GM10266 (cell line): ENCODE results near the gene ETV5.

Experiments
- DNase-seq: peaks from one replicate; pipeline ENCODE4 v3.0.0; 2012; ENCODE audit errors: extremely low spot score
- TF ChIP-seq, protein P1 (sequence below): IDR thresholded peaks from 2 replicates; pipeline ENCODE4 v1.5.1; 2012; ENCODE audit warnings: mild to moderate bottlenecking, low read depth; ENCODE audit not compliant: control insufficient read depth, insufficient read depth; ENCODE audit errors: missing control alignments

The ETV5 gene

DNA sequence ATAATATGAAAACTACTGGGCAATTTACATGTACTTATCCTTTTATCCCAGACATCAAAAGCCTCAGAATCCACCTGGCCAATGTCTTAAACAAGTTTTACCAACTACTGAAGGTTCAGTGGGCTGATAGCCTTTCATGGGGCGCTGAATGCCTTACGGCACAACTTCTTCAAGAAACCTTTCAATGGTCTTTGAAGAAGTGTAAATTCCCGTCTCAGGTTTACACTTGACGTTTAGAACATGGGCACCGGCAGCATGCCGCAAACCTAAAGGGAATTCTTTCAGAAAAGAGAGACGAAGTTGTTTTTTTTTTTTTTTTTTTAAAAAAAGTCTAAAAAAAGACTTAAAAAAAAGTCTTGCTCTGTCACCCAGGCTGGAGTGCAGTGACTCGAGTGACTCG lies 39.7 kb downstream of the ETV5 start:
- DNase-seq: no peak
- TF ChIP-seq, protein P1, sequence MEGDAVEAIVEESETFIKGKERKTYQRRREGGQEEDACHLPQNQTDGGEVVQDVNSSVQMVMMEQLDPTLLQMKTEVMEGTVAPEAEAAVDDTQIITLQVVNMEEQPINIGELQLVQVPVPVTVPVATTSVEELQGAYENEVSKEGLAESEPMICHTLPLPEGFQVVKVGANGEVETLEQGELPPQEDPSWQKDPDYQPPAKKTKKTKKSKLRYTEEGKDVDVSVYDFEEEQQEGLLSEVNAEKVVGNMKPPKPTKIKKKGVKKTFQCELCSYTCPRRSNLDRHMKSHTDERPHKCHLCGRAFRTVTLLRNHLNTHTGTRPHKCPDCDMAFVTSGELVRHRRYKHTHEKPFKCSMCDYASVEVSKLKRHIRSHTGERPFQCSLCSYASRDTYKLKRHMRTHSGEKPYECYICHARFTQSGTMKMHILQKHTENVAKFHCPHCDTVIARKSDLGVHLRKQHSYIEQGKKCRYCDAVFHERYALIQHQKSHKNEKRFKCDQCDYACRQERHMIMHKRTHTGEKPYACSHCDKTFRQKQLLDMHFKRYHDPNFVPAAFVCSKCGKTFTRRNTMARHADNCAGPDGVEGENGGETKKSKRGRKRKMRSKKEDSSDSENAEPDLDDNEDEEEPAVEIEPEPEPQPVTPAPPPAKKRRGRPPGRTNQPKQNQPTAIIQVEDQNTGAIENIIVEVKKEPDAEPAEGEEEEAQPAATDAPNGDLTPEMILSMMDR: no peak

DNA sequence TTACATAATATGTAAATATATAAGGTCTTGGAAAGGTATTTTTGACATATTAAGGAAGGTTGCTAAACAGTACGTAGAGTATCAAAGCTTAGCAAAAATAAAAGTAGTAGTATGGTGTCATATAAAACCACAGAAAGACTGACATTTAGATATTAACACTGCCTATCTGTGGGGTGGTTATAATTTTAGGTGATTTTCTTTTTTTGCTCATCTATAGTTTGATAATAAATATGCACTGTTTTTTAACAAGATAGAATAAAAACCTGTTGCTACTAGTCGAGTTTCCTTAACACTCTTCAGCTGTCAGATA lies 40.7 kb downstream of the ETV5 start:
- TF ChIP-seq, protein P1: no peak
- DNase-seq: no peak

DNA sequence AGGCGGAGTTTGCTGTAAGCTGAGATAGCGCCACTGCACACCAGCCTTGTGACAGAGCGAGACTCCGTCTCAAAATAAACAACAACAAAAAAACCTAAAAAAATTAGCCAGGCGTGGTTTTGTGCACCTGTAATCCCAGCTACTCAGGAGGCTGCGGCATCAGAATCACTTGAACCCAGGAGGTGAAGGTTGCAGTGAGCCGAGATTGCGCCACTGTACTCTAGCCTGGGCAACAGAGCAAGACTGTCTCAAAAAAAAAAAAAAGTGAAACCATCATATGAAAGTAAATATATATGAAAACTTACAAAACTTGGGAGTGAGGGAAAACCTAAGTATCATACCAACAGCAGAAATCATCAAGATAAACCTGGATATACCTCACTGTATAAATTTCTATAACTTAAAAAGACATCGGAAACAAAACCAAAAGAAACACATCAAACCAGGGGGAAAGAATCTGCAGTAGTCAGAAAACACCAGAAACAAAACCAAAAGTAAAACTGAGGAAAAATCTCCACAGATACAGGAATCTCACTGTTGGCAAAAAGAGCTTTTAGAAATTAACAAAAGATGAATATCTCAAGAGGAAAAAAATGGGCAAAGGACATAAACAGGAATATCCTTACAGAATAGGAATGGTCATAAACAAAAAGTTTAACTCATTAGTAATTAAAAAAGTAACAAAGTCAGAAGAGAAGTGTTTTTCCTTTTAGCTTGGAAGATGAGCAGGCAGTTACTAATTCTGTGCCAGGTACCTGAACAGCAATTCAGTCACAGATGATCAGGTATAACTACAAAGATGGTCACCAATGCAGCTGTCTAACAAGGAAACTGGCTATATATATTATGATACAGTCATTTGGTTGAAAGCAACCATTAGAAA lies 41.3 kb downstream of the ETV5 start:
- DNase-seq: peak; percentile 28

DNA sequence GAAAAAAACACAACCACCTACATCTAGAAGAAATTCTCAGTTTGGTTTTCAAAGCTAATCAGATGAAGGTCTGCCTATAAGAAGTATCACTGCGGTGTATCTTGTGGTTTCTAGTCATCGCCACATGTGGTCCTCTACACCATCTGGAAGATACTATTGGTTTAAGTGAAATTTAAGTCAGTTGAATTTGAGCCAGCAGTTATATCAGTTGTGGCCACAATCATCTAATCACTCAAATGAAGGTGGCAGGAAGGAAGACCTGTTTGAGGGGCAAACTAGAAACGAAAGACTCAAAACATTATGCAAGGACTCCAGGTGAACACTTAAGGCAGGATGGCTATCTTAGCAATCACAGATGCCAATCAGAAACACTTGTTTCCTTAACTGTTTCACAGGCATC lies 48.7 kb downstream of the ETV5 start:
- DNase-seq: peak; percentile 54
- TF ChIP-seq, protein P1: no peak

More for the DNA sequence above, 41.3 kb downstream of the ETV5 start:
- TF ChIP-seq, protein P1: no peak

DNA sequence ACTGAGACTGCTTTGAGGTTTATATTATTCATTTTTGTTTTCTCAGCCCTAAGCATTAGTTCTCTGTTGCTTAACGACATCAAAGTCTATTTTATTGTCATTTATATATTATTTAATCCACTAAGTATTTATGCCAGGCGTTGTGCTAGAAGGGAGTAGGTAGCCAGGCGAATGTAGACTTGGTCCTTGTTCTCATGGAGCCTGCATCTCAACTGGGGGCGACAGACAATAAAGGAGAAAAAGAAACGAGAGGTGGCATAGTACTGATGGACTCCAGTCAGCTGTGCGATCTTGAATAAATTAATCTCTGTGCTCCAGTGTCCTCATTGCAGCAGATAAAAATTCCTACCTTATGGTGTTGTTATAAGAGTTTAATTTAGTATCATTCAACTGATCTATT lies 49.7 kb downstream of the ETV5 start:
- no peak for DNase-seq
- TF ChIP-seq, protein P1: no peak

DNA sequence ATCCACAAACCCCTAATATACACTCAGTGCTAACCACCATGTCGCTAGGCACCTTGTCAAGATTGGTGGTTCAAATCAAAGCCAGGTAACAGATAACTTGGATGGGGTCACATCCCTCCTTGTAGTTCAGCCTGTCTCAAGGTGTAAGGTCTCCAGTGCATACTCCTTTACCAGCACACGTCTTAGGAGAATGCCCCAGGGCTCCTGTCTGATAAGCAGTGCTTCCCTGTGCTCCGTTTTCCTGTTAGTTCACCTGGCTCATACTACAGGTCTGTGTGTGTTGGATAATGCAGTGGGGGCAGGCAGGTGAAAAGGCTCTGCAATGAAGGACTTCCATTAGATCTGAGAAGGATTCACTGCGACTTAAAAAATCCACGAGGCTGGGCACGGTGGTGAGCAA lies 50.7 kb downstream of the ETV5 start:
- TF ChIP-seq, protein P1: no peak
- no peak for DNase-seq

DNA sequence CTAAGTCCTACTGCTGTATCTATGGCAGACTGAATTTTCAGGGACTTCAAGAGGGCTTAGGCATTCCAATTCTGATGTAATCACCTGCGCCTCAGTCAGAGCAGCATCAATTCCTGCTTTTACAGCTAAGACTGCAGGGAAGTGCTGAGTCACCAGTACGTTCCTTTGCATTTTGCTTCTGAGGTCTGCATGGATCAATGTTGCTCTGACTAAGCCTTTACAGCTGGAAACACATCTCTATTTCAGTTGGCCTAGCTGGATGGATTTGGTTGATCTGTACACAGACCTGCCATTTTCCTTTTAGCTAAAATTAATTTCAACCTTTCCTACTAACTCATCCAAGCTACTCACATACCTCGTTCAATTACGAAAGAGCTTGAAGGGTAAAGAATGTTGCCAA lies 51.3 kb downstream of the ETV5 start:
- no peak for DNase-seq
- TF ChIP-seq, protein P1: no peak
